HEK293 (cell line): Measurements from ENCODE around the gene MAGI1.
A peak's percentile ranks its signal among the peaks of the same experiment; 100 is the strongest.

Experiments used
- CTCF ChIA-PET: fragments of 350-600 bp; formaldehyde crosslinking; extraction: SDS; loops from one replicate; lab custom pipeline; 2021; ENCODE audit warnings: antibody characterized with exemption; lab: Yijun Ruan, JAX
- POLR2A ChIA-PET: fragments of 300-600 bp; formaldehyde crosslinking; extraction: SDS; loops from one replicate; lab custom pipeline; 2020; ENCODE audit warnings: antibody characterized with exemption, inconsistent platforms; lab: Yijun Ruan, JAX
- H3K27ac ChIP-seq: fragments of 200-500 bp; sonication (Bioruptor generic); 2 replicates; pipeline ENCODE4 v1.5.1; 2014; ENCODE audit warnings: low read depth, low read length, control low read depth, inconsistent platforms; ENCODE audit errors: extremely low read depth
- H3K36me3 ChIP-seq, 2 experiments: fragments of 200-500 bp in 1 of 2; sonication (Bioruptor generic) in 1 of 2; 1 replicate in 1 of 2; 2 replicates in 1 of 2; pipeline ENCODE4 v1.5.1; 2014 to 2017; ENCODE audit warnings: inconsistent platforms in 2 of 2, low read length in 2 of 2; ENCODE audit not compliant: control insufficient read depth in 2 of 2, insufficient read depth in 1 of 2
- H3K4me1 ChIP-seq: fragments of 200-500 bp; sonication (Bioruptor generic); 2 replicates; pipeline ENCODE4 v1.5.1; 2014; ENCODE audit warnings: mild to moderate bottlenecking, low read length, inconsistent platforms; ENCODE audit not compliant: control insufficient read depth, insufficient read depth
- H3K4me3 ChIP-seq: 2 replicates; pipeline ENCODE4 v1.5.1; 2011; ENCODE audit warnings: low read depth, mild to moderate bottlenecking, control low read depth, low read length, moderate library complexity
- H3K9me3 ChIP-seq: fragments of 200-500 bp; sonication (Bioruptor generic); 2 replicates; pipeline ENCODE4 v1.5.1; 2014; ENCODE audit warnings: low read depth, low read length, inconsistent platforms; ENCODE audit not compliant: control insufficient read depth, insufficient read depth
- BCL6B ChIP-seq: fragments of 450-650 bp; formaldehyde crosslinking; IDR thresholded peaks from 2 replicates; pipeline ENCODE4 v1.5.1; 2017; ENCODE audit warnings: missing biosample characterization, missing genetic modification characterization
- GLI4 ChIP-seq: fragments of 450-650 bp; formaldehyde crosslinking; IDR thresholded peaks from 2 replicates; pipeline ENCODE4 v1.5.1; 2016; ENCODE audit warnings: missing biosample characterization, missing genetic modification characterization
- GLIS1 ChIP-seq: fragments of 450-650 bp; formaldehyde crosslinking; IDR thresholded peaks from 2 replicates; pipeline ENCODE4 v1.5.1; 2016; ENCODE audit warnings: missing biosample characterization, missing genetic modification characterization
- OSR2 ChIP-seq: fragments of 450-650 bp; formaldehyde crosslinking; IDR thresholded peaks from 2 replicates; pipeline ENCODE4 v1.5.1; 2016; ENCODE audit warnings: missing biosample characterization, missing genetic modification characterization
- PRDM6 ChIP-seq: fragments of 450-650 bp; formaldehyde crosslinking; IDR thresholded peaks from 2 replicates; pipeline ENCODE4 v1.5.1; 2017; ENCODE audit warnings: missing biosample characterization, missing genetic modification characterization
- ZBTB20 ChIP-seq: fragments of 450-650 bp; formaldehyde crosslinking; IDR thresholded peaks from 2 replicates; pipeline ENCODE4 v1.5.1; 2016; ENCODE audit warnings: missing biosample characterization, missing genetic modification characterization
- ZEB2 ChIP-seq: fragments of 450-650 bp; formaldehyde crosslinking; IDR thresholded peaks from 2 replicates; pipeline ENCODE4 v1.5.1; 2016; ENCODE audit warnings: missing biosample characterization, missing genetic modification characterization
- ZNF132 ChIP-seq: fragments of 450-650 bp; formaldehyde crosslinking; IDR thresholded peaks from 2 replicates; pipeline ENCODE4 v1.5.1; 2017; ENCODE audit warnings: missing biosample characterization, missing genetic modification characterization, borderline replicate concordance
- ZNF148 ChIP-seq: fragments of 450-650 bp; formaldehyde crosslinking; IDR thresholded peaks from 2 replicates; pipeline ENCODE4 v1.5.0; 2017; ENCODE audit warnings: missing biosample characterization, missing genetic modification characterization, borderline replicate concordance
- ZNF155 ChIP-seq: fragments of 450-650 bp; formaldehyde crosslinking; IDR thresholded peaks from 2 replicates; pipeline ENCODE4 v1.5.1; 2016; ENCODE audit warnings: missing biosample characterization, missing genetic modification characterization
- ZNF169 ChIP-seq: fragments of 450-650 bp; formaldehyde crosslinking; IDR thresholded peaks from 2 replicates; pipeline ENCODE4 v1.5.1; 2016; ENCODE audit warnings: missing biosample characterization, missing genetic modification characterization
- ZNF223 ChIP-seq: fragments of 450-650 bp; formaldehyde crosslinking; IDR thresholded peaks from 2 replicates; pipeline ENCODE4 v1.5.1; 2016; ENCODE audit warnings: missing biosample characterization, missing genetic modification characterization
- ZNF292 ChIP-seq: fragments of 450-650 bp; formaldehyde crosslinking; IDR thresholded peaks from 2 replicates; pipeline ENCODE4 v1.5.1; 2016; ENCODE audit warnings: low read depth, missing biosample characterization, missing genetic modification characterization, borderline replicate concordance
- ZNF335 ChIP-seq: fragments of 450-650 bp; formaldehyde crosslinking; conservative IDR thresholded peaks from 2 replicates; pipeline ENCODE4 v1.5.1; 2016; ENCODE audit warnings: missing biosample characterization, missing genetic modification characterization
- ZNF366 ChIP-seq: fragments of 450-650 bp; formaldehyde crosslinking; conservative IDR thresholded peaks from 2 replicates; pipeline ENCODE4 v1.5.1; 2016; ENCODE audit warnings: missing biosample characterization, missing genetic modification characterization
- ZNF473 ChIP-seq: fragments of 450-650 bp; formaldehyde crosslinking; IDR thresholded peaks from 2 replicates; pipeline ENCODE4 v1.5.1; 2017; ENCODE audit warnings: missing biosample characterization, missing genetic modification characterization
- ZNF48 ChIP-seq: fragments of 450-650 bp; formaldehyde crosslinking; IDR thresholded peaks from 2 replicates; pipeline ENCODE4 v1.5.1; 2016; ENCODE audit warnings: missing biosample characterization, missing genetic modification characterization
- ZNF701 ChIP-seq: fragments of 450-650 bp; formaldehyde crosslinking; IDR thresholded peaks from 2 replicates; pipeline ENCODE4 v1.5.1; 2016; ENCODE audit warnings: missing biosample characterization, missing genetic modification characterization
- ZNF704 ChIP-seq: fragments of 450-650 bp; formaldehyde crosslinking; IDR thresholded peaks from 2 replicates; pipeline ENCODE4 v1.5.1; 2016; ENCODE audit warnings: missing biosample characterization, missing genetic modification characterization
- ZSCAN16 ChIP-seq: fragments of 450-650 bp; formaldehyde crosslinking; IDR thresholded peaks from 2 replicates; pipeline ENCODE4 v1.5.1; 2016; ENCODE audit warnings: missing biosample characterization, missing genetic modification characterization

Gene MAGI1

GRCh38 chr3:65952842-65953241 lies 85.9 kb downstream of the MAGI1 start:
- no peak overlapping the region for H3K4me3 ChIP-seq
- CTCF ChIA-PET = interaction anchor here (0.6 kb wide), 1 partner anchor 250 kb away, joined by 3 read pairs; no protein-coding TSS in a partner anchor
- TF ChIP-seq ZNF335 (tag by site-specific recombination) (0 out of 2 replicates have a peak, but pooled peaks have one; percentile 30), ZNF48 (tag by site-specific recombination) (no peak)
- POLR2A ChIA-PET = no interaction called here
- no peaks in the 10 kb centered on the region for H3K36me3 ChIP-seq
- no peaks in the 10 kb centered on the region for H3K9me3 ChIP-seq
- no peak overlapping the region for H3K27ac ChIP-seq
- peaks cover 13% of the 10 kb centered on the region; the same call in 1 of the 2 replicates for H3K4me1 ChIP-seq

- no peak for TF ChIP-seq ZNF169
- no peak for TF ChIP-seq BCL6B
- no peak for TF ChIP-seq ZNF223 (tag by site-specific recombination)
- TF ChIP-seq ZNF132 (tag by site-specific recombination) = no peak
- no peak for TF ChIP-seq ZNF473 (tag by site-specific recombination)
- no peak for TF ChIP-seq GLI4 (tag by site-specific recombination)
- no peak for TF ChIP-seq ZEB2 (tag by site-specific recombination)
- TF ChIP-seq ZNF148 (tag by site-specific recombination) = no peak
- H3K9me3 ChIP-seq = no peaks in the 10 kb centered on the region
- no peak overlapping the region for H3K27ac ChIP-seq
- ChIA-PET POLR2A (no interaction called here), CTCF (interaction anchor here (0.6 kb wide), 1 partner anchor 57 kb away, joined by 3 read pairs; no protein-coding TSS in a partner anchor)
- peaks cover 13% of the 10 kb centered on the region; the same call in 1 of the 2 replicates for H3K4me1 ChIP-seq
- H3K36me3 ChIP-seq = no peaks in the 10 kb centered on the region
- no peak overlapping the region for H3K4me3 ChIP-seq
Observed at GRCh38 chr3:65951836-65952505, 86.7 kb downstream of the MAGI1 start.

GRCh38 chr3:65950340-65951326 lies 88.1 kb downstream of the MAGI1 start:
- CTCF ChIA-PET = interaction anchor here (0.6 kb wide), 1 partner anchor 163 kb away, joined by 3 read pairs; no protein-coding TSS in a partner anchor
- Histone ChIP-seq H3K36me3 (no peaks in the 10 kb centered on the region), H3K4me1 (peaks cover 16% of the 10 kb centered on the region; the same call in 1 of the 2 replicates), H3K4me3 (no peak overlapping the region), H3K9me3 (no peaks in the 10 kb centered on the region), H3K27ac (no peak overlapping the region)
- POLR2A ChIA-PET = interaction anchor here (0.7 kb wide), 2 partner anchors 22 to 102 kb away, joined by 4 to 8 read pairs; no protein-coding TSS in a partner anchor
- TF ChIP-seq ZNF701 = no peak
- peak; percentile 45 for TF ChIP-seq GLIS1 (tag by site-specific recombination)
- peak; percentile 91 for TF ChIP-seq PRDM6 (tag by site-specific recombination)
- no peak for TF ChIP-seq ZBTB20 (tag by site-specific recombination)
- TF ChIP-seq OSR2 (tag by site-specific recombination) = peak; percentile 53; the same call in 1 of the 2 replicates
- no peak for TF ChIP-seq ZSCAN16 (tag by site-specific recombination)
- no peak for TF ChIP-seq ZNF704 (tag by site-specific recombination)
- TF ChIP-seq ZNF155 (tag by site-specific recombination) = no peak
- no peak for TF ChIP-seq ZNF292 (tag by site-specific recombination)
- TF ChIP-seq BCL6B = peak; percentile 88
- peak; percentile 93 for TF ChIP-seq ZNF366 (tag by site-specific recombination)
